HG02588 (cell line): ENCODE measurements around the gene CACNB4.
"Not testable (repeated sequence)": the region's sequence is repeated elsewhere in the genome, so short reads cannot be mapped to it uniquely, and the experiment has no call there.

ENCODE experiments used
- ATAC-seq: cut with Tn5 transposase; IDR thresholded peaks from one replicate; pipeline ENCODE4 v1.9.1; 2021; ENCODE audit warnings: mild to moderate bottlenecking, moderate library complexity; ENCODE audit not compliant: unreplicated experiment

The CACNB4 gene

GRCh38 chr2:151914989-151915628 lies 183.7 kb downstream of the CACNB4 start:
- ATAC-seq: no peak

DNA sequence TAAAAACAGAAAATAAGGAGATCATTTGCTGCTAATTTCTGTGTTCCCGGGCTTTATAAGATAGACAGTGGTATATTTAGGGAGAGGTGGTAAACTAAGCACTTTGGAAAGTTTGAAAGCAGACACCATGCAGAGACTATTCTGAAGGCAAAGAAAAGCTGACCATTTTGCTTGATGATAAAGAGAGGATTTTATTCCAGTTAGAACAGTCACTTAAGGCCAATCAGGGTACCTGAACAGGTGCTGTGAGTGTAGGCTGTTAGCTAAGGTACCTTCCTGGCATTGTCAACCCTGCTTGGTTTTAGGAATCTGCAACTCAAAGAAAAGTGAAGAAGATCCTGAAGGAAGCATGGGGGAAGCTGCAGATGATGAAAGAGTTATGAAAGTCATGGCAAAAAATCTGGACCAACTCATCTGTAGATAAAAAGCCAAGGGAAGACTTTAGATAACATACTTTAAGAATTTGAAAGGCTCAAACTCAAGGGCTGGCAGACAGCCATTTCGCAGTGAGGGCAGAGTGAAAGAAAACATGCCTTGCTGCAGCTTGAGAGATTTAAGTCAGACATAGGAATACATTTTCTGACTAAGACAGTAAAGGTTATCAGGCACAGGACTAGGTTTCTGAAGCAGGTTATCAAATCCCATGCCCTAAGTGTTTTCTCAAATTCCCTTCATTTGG lies 190.5 kb downstream of the CACNB4 start:
- no peak for ATAC-seq

- ATAC-seq: no peak
Observed at GRCh38 chr2:151907286-151908203, 191.3 kb downstream of the CACNB4 start.

- ATAC-seq: peak; percentile 9
Observed at GRCh38 chr2:151906633-151906998, 192.2 kb downstream of the CACNB4 start.

- ATAC-seq: peak; percentile 83
Observed at GRCh38 chr2:151905963-151906632, 192.7 kb downstream of the CACNB4 start.

GRCh38 chr2:151904807-151905206 lies 194.0 kb downstream of the CACNB4 start:
- no peak for ATAC-seq

DNA sequence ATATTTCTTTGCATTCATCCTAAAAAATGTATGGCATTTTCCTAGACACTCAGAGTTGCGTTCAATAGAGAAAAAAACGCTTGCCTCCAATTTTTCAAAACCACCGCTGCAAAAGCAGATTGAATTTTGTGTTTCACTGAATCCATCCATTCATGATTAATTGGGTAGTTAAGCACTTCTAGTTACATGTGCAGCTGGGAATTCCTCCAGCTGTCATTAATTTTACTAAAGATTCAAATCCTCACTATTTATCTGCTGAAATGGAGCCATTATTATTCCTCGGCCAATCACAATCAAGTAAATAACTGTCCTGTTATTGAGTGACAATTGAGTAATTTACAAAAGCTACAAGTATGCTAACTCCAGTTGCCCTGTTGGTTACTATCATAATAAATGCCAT lies 194.8 kb downstream of the CACNB4 start:
- ATAC-seq: no peak

DNA sequence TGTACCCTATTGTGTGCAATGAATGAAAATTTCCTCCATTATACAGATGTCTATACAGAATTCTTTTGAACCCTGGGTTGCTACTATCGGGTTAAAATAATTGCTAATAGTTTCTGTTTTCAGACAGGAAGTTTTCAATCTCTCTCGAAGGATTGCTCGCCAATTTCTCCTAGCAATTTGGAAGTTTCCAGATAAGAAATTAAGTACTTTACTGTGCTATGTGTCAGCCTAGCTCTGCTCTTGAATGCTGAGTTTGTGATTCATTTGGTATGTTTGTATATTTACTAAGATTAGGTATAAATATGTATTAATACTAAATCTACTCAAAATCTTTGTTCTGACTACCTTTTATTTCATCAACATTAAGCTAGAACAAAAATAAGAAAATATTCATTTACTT lies 196.0 kb downstream of the CACNB4 start:
- ATAC-seq: no peak

GRCh38 chr2:151900331-151900730 lies 198.5 kb downstream of the CACNB4 start:
- ATAC-seq: no peak

DNA sequence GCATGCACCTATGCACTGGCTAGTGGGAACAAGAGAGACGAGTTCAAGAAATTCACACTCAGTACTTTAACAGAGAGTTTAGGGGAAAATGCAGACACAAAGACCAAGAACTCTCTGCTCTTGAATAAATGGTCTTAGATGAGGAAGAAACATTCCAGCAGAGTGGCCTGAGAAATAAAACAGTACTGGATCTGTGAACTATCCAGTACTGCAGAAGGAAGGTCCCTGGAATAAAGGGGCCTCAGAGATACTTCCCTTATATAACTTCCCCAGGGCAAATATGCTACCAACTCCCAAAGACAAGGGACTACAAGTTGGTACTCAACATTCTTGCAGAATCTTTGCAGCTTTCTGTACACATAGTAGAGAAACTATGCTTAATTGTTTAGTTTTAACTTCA lies 199.7 kb downstream of the CACNB4 start:
- no peak for ATAC-seq

GRCh38 chr2:151891566-151892194 lies 207.2 kb downstream of the CACNB4 start:
- ATAC-seq: no peak

- ATAC-seq: no peak
Observed at GRCh38 chr2:151887164-151887563, 211.7 kb downstream of the CACNB4 start.

GRCh38 chr2:151886241-151886640 lies 212.6 kb downstream of the CACNB4 start:
- ATAC-seq: no peak

DNA sequence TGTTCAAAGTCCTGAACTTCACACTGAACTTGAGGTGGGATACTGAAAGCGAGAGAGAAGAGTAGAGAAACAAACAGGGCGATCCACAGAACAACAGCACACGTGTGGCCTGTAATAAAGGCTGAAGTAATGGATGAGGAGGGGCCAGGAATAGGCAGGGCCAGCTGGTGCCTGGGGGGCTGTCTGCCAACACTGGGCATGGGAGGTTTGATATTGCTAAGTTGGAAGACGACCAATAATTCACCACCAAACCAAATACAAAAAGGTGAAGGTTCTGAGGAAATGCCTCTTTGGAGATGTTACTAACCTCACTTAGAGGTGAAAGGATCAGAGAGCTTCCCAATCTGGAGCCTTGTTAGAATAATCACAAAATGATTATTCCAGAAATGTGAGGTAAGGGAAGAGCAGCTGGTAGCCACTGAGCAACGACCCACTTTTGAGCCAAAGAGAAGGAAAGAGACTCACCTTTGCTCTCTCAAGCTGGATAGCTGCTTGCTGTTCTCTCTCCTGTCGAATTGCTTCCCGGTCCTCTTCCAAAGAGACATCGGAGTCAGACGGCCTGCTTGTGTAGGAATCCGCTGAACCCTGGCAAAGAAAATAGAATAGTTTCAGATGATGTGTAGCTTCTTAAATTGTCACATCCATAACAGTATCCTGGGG lies 215.9 kb downstream of the CACNB4 start:
- ATAC-seq: no peak

DNA sequence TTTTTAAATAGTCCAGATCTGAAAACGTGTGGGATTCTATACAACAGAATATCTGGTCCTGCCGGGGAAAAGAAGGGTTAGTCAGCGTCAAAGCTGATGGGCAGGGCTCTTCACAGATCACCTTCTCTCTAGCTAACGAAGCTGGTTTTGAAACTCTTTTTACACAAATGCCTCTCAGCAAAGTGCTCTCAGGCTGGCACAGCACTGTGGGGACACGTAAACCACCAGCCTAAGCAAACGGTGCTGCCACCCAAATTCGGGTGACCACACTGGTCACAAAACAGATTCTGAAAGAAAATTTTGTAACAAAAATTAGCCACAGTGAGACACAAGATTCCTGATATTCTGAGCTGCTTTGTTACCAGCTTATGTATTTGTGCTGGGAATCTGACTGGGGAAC lies 217.5 kb downstream of the CACNB4 start:
- no peak for ATAC-seq

GRCh38 chr2:151880586-151880985 lies 218.3 kb downstream of the CACNB4 start:
- no peak for ATAC-seq

- ATAC-seq: no peak
Observed at GRCh38 chr2:151878655-151879563, 219.9 kb downstream of the CACNB4 start.

GRCh38 chr2:151878204-151878603 lies 220.6 kb downstream of the CACNB4 start:
- ATAC-seq: no peak

DNA sequence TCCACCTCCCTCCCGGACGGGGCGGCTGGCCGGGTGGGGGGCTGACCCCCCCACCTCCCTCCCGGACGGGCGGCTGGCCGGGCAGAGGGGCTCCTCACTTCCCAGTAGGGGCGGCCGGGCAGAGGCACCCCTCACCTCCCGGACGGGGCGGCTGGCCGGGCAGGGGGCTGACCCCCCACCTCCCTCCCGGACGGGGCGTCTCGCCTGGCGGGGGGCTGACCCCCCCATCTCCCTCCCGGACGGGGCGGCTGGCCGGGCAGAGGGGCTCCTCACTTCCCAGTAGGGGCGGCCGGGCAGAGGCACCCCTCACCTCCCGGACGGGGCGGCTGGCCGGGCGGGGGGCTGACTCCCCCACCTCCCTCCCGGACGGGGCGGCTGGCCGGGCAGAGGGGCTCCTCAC lies 223.2 kb downstream of the CACNB4 start:
- ATAC-seq: not testable (repeated sequence)
